ENCODE measurements around the gene ICAM1.
"Not testable (repeated sequence)": the region's sequence is repeated elsewhere in the genome, so short reads cannot be mapped to it uniquely, and the experiment has no call there.

The ICAM1 gene

GRCh38 chr19:10278935-10279334, 8.0 kb downstream of the ICAM1 start:
- DNase-seq: no peak

GRCh38 chr19:10279737-10280442, 9.0 kb downstream of the ICAM1 start:
- no peak for DNase-seq

- DNase-seq: not testable (repeated sequence)
Measured at GRCh38 chr19:10282043-10282442, 11.1 kb downstream of the ICAM1 start.

- no peak for DNase-seq
Measured at GRCh38 chr19:10283301-10284064, 12.6 kb downstream of the ICAM1 start.

GRCh38 chr19:10284065-10284959, 13.4 kb downstream of the ICAM1 start:
- no peak for DNase-seq

- no peak for DNase-seq
Measured at GRCh38 chr19:10284960-10285278, 14.0 kb downstream of the ICAM1 start.

GRCh38 chr19:10285393-10285792, 14.5 kb downstream of the ICAM1 start:
- no peak for DNase-seq

- DNase-seq: peak; percentile 41
Measured at GRCh38 chr19:10286803-10287737, 16.1 kb downstream of the ICAM1 start, which contains the start of gene ICAM4. Gene ICAM4, plus strand, starts transcription at chr19:10286955. Its CDS starts 58 bp downstream, at chr19:10287013.

- peak; percentile 35 for DNase-seq
Measured at GRCh38 chr19:10288662-10289166, 17.8 kb downstream of the ICAM1 start.

GRCh38 chr19:10289167-10289835, 18.4 kb downstream of the ICAM1 start:
- DNase-seq: peak; percentile 68

- DNase-seq: peak; percentile 52
Measured at GRCh38 chr19:10289836-10290356, 19.0 kb downstream of the ICAM1 start, which contains the start of gene ICAM5. Gene ICAM5, plus strand, starts transcription at chr19:10289952. Its CDS starts 92 bp downstream, at chr19:10290044.

- peak; percentile 42 for DNase-seq
Measured at GRCh38 chr19:10290357-10290875, 19.5 kb downstream of the ICAM1 start.

GRCh38 chr19:10290876-10291553, 20.1 kb downstream of the ICAM1 start:
- DNase-seq: peak; percentile 62

GRCh38 chr19:10291554-10292205, 20.8 kb downstream of the ICAM1 start:
- DNase-seq: no peak

- peak; percentile 71 for DNase-seq
Measured at GRCh38 chr19:10292206-10292788, 21.4 kb downstream of the ICAM1 start.

GRCh38 chr19:10292789-10293636, 22.1 kb downstream of the ICAM1 start:
- no peak for DNase-seq

GRCh38 chr19:10293637-10294367, 22.9 kb downstream of the ICAM1 start:
- no peak for DNase-seq

GRCh38 chr19:10294368-10294697, 23.4 kb downstream of the ICAM1 start:
- no peak for DNase-seq

All from activated T-cell treated with anti-CD3 and anti-CD28 coated beads, Interleukin-2, amount 50 U/mL, for 1 hour (primary cell).